SH-SY5Y (cell line): ENCODE results near the gene OBSCN.

Source experiments
- GATA2 ChIP-seq: IDR thresholded peaks from 2 replicates; pipeline ENCODE4 v1.6.1; 2011; ENCODE audit warnings: mild to moderate bottlenecking, low read depth, low read length
- GATA3 ChIP-seq: IDR thresholded peaks from 2 replicates; pipeline ENCODE4 v1.6.1; 2011; ENCODE audit warnings: low read depth, mild to moderate bottlenecking, low read length, moderate library complexity

The OBSCN gene

DNA sequence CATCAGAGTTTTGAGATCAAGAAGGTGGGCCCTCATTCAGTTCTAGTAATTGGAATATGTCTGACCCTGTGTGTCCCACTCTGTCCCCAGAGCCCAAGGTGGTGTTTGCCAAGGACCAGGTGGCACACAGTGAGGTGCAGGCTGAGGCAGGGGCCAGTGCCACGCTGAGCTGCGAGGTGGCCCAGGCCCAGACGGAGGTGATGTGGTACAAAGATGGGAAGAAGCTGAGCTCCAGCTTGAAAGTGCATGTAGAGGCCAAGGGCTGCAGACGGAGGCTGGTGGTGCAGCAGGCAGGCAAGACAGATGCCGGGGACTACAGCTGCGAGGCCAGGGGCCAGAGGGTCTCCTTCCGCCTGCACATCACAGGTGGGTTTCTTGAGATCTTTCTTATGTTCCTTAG lies 35.2 kb downstream of the OBSCN start:
- TF ChIP-seq GATA2, result no peak

DNA sequence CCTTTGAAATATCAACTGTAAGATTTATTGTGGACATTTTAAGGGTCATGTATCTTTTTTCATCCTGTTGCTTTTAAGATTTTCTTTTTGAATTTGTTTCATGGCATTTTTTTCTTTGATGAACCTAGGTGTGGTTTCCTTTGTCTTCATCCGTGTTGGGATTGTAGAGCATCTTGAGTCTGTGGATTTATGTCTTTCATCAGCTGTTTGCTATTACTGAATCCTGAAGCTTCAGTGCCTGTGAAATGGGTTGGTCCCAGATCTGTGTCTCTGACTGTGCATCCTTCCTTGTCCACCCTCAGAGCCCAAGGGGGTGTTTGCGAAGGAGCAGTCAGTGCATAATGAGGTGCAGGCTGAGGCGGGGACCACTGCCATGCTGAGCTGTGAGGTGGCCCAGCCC lies 37.3 kb downstream of the OBSCN start:
- TF ChIP-seq GATA2 (no peak), GATA3 (no peak)

DNA sequence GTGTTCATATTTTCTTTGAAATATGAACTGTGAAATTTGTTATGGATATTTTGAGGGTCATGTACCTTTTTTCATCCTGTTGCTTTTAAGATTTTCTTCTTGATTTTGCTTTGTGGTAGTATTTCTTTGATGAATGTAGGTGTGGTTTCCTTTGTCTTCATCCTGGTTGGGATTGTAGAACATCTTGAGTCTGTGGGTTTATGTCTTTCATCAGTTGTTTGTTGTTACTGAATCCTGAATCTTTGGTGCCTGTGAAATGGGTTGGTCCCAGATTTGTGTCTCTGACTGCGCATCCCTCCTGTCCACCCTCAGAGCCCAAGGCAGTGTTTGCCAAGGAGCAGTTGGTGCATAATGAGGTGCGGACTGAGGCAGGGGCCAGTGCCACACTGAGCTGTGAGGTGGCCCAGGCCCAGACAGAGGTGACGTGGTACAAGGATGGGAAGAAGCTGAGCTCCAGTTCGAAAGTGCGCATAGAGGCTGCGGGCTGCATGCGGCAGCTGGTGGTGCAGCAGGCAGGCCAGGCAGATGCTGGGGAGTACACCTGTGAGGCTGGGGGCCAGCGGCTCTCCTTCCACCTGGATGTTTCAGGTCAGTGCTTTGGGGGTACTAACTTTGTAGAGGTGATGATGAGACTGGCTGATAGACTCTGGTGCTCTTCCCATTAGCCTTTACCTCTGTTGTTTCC lies 38.5 kb downstream of the OBSCN start:
- TF ChIP-seq GATA3 (no peak), GATA2 (no peak)

DNA sequence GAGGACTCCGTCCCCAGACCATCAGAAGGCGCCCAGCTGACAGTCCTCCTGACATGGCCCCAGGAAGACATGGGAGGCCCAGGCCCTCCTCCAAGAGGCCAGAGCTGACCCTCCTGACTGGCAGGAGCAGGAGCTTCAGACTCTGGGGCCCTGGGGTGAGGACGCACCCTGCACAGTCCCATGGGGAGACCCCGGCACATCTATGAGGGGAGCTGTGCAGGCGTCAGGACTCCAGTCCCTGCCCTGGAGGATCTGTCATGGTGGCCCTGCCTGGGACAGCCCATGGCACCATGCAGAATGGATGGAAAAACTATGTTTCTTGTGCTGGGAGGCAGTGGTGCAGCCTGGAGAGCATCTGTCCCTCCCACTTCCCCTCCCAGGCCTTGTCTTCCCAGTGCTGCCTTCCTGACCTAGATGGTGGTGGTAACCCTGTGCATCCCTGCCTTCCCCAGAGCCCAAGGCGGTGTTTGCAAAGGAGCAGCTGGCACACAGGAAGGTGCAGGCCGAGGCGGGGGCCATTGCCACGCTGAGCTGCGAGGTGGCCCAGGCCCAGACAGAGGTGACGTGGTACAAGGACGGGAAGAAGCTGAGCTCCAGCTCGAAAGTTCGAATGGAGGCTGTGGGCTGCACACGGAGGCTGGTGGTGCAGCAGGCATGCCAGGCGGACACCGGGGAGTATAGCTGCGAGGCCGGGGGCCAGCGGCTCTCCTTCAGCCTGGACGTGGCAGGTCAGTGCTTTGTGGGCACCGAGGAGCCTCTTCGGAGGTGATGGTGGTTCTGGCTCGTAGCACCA lies 41.9 kb downstream of the OBSCN start:
- TF ChIP-seq GATA2, result no peak
- no peak for TF ChIP-seq GATA3

DNA sequence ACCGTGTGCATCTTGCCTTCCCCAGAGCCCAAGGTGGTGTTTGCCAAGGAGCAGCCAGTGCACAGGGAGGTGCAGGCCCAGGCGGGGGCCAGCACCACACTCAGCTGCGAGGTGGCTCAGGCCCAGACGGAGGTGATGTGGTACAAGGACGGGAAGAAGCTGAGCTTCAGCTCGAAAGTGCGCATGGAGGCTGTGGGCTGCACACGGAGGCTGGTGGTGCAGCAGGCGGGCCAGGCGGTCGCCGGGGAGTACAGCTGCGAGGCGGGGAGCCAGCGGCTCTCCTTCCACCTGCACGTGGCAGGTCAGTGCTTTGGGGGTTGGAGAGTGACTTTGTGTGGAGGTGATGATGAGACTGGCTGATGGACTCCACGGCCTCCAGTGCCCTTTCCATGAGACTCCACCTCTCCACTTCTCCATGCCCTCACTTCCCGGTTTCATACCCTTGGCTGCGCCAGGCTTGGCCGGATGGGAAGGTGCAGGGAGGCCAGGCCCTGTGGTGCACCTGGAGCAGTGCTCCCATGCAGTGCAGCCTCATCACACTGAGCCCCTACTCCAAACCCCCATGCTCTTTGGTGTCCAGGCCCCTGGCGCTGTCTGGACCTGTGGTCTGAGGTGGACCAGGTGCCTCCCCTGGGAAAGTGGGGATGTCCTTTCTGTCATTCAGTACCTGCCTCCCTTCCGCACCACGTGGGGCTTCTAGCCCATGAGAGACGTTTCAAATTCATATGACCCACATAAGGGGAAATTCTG lies 49.0 kb downstream of the OBSCN start:
- no peak for TF ChIP-seq GATA2
- TF ChIP-seq GATA3, result no peak

DNA sequence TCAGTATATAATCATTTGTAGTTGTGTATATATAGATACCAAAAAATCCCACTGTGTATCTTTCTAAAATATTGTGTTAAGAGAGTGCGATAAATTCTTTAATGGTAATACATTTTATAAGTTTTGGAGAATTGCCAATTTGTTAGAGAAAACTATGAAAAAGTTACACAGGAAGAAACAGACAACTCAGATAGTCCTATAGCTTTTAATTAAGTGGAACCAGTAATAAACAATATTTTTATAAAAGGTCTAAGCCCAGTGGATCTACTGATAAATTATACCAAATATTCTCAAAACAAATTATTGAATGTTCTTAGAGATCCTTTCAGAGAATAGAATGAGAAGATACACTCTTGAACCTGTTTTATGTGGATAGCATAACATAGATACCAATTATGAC lies 50.6 kb downstream of the OBSCN start:
- TF ChIP-seq GATA3, result no peak
- no peak for TF ChIP-seq GATA2

DNA sequence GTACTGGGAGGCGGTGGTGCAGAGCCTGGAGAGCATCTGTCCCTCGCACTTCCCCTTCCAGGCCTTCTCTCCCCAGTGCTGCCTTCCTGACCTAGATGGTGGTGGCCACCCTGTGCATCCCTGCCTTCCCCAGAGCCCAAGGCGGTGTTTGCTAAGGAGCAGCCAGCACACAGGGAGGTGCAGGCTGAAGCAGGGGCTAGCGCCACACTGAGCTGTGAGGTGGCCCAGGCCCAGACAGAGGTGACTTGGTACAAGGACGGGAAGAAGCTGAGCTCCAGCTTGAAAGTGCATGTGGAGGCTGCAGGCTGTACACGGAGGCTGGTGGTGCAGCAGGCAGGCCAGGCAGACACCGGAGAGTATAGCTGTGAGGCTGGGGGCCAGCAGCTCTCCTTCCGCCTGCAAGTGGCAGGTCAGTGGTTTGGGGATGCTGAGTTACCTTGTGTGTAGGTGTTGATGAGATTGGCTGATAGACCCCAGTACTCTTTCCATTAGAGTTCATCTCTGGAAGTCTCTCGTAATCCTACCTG lies 51.6 kb downstream of the OBSCN start:
- TF ChIP-seq GATA3 (no peak), GATA2 (no peak)

DNA sequence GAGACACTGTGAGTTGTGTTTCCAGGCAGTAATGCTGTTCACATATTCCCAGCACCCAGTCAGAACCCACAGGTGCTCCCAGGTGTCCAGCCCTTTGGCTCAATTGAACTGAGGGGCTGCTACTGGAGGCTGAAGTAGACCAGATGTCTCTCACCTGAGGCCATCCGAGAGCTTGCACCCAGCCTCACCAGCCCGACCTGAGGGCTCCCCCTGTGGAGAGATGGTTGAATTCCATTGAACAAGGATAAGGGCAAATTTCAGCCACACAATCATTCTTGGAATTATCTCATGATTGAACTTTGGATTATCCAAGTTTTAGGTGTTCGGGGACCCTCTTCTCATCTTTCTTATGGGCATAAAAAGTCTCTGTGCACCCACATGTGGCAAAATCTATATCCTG lies 52.1 kb downstream of the OBSCN start:
- TF ChIP-seq GATA3 (no peak), GATA2 (no peak)

DNA sequence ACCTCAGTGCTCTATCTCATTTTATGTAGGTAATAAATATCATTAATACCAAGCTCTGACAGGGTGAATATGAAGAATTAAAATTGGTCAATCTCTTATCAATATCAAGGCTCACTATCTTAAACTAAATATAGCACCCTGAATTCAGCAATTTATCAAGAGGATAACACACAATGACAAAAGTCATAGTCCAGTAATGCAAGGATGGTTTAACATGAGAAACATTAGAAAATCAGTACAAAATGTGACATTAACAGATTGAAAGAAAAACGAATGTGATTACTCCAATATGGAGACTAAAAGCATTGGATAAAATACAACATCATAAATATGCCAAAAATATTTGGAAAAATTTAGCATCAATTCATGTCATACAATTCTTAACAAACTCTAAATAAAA lies 53.9 kb downstream of the OBSCN start:
- TF ChIP-seq GATA3 (no peak), GATA2 (no peak)

DNA sequence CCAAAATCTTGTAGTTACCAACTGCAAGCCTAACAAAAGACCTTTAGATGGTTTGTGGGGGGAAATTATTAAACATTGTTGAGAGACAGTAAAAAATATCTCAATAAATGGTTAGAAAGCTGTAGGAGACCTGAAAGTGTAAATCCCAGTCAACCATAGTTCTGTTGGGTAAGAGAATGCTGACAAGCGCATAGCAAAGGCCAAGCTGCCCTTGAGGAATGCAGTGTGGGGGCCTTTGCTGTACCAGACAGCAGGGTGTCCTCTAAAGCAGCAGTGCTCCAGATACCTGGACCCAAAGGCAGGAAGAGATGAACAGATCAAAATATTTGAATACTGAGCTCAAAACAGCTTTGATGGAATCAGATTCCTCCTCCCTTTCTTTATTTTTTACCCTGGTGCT lies 54.6 kb downstream of the OBSCN start:
- TF ChIP-seq GATA2 (no peak), GATA3 (no peak)

DNA sequence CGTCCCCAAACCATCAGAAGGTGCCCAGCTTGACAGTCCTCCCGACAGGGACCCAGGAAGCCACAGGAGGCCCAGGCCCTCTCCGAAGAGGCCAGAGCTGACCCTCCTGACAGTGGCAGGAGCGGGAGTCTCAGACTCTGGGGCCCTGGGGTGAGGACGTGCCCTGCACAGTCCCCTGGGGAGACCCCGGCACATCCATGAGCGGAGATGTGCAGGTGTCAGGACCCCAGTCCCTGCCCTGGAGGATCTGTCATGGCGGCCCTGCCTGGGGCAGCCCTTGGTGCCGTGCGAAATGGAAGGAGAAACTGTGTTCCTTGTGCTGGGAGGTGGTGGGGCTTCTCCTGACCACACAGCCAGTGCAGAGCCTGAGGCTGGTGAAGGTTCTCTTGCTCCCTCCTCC lies 55.8 kb downstream of the OBSCN start:
- TF ChIP-seq GATA3 (no peak), GATA2 (no peak)

DNA sequence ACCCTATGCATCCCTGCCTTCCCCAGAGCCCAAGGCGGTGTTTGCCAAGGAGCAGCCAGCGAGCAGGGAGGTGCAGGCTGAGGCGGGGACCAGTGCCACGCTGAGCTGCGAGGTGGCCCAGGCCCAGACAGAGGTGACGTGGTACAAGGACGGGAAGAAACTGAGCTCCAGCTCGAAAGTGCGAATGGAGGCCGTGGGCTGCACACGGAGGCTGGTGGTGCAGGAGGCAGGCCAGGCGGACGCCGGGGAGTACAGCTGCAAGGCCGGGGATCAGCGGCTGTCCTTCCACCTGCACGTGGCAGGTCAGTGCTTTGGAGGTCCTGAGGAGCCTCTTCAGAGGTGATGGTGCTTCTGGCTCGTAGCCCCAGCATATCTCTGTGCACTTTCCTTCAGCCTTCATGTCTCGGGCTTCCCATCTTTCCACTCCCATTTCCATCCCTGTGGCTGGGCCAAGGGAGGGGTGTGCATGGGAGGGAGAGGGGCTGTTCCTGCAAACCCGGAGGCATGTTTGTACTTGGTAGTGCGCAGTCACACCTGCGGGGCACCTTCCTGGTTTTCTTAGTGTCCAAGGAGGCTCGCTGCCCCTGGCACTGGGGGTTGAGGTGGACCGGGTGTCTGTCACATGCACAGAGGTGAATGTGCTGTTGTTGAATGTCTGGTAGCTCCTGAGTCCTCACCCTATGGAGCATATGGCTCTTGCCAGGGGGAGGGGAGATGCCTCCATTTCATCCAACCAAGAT lies 56.4 kb downstream of the OBSCN start:
- no peak for TF ChIP-seq GATA3
- no peak for TF ChIP-seq GATA2

DNA sequence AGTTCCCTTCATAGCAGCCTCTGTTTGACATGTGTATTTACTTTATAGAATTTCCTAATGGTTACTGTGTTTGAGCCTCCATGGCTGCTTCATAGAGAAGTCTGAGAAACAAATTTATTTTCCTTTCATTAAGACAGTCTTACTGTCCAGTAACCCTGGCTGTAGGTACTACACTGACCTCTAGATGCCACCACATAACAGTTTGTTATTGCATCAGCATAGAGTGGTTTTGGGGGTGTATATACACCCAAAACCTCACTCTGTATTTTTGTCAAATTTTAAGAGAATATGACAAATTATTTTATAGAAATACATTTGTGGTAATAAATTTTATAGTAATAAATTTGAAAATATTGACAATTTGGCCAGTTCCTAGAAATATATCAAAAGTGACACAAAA lies 57.3 kb downstream of the OBSCN start:
- TF ChIP-seq GATA3, result no peak
- no peak for TF ChIP-seq GATA2
